DND-41 (cell line): Measurements from ENCODE around the gene SLC10A3.
"Not testable (repeated sequence)": the region's sequence is repeated elsewhere in the genome, so short reads cannot be mapped to it uniquely, and the experiment has no call there.

Experiments used
- ATAC-seq: fragments of 200-7000 bp; cut with Tn5 transposase; 3 replicates; pipeline ENCODE4 v1.9.1; 2021; ENCODE audit warnings: low read depth; ENCODE audit not compliant: insufficient read depth
- DNase-seq: peaks from one replicate; pipeline ENCODE4 v3.0.0-alpha.2; 2020
- H2AFZ ChIP-seq: 2 replicates; pipeline ENCODE4 v1.6.0; 2012; ENCODE audit warnings: low read depth, low read length
- H3K27ac ChIP-seq: 2 replicates; pipeline ENCODE4 v1.5.1; 2012; ENCODE audit warnings: low read length, inconsistent platforms
- H3K27me3 ChIP-seq: fragments of 200-600 bp; sonication (generic); 2 replicates; pipeline ENCODE4 v1.6.0; 2012; ENCODE audit warnings: low read length, mild to moderate bottlenecking, inconsistent platforms; ENCODE audit not compliant: insufficient read depth, poor library complexity
- H3K36me3 ChIP-seq: 2 replicates; pipeline ENCODE4 v1.5.1; 2012; ENCODE audit warnings: low read length, inconsistent platforms; ENCODE audit not compliant: insufficient read depth
- H3K4me1 ChIP-seq: 2 replicates; pipeline ENCODE4 v1.5.1; 2012; ENCODE audit warnings: mild to moderate bottlenecking, low read length; ENCODE audit not compliant: insufficient read depth
- H3K4me2 ChIP-seq: 2 replicates; pipeline ENCODE4 v1.6.0; 2012; ENCODE audit warnings: mild to moderate bottlenecking, moderate library complexity, low read length, inconsistent platforms; ENCODE audit not compliant: insufficient read depth
- H3K4me3 ChIP-seq, 2 experiments: fragments of 200-600 bp in 1 of 2; shearing (Covaris generic) in 1 of 2; 2 replicates each; pipeline ENCODE4 v1.5.1; 2012 to 2016; ENCODE audit warnings: inconsistent platforms in 2 of 2, low read length in 2 of 2, mild to moderate bottlenecking in 2 of 2, low read depth in 1 of 2, moderate library complexity in 1 of 2
- H3K79me2 ChIP-seq: 2 replicates; pipeline ENCODE4 v1.6.0; 2012; ENCODE audit warnings: low read length, inconsistent platforms; ENCODE audit not compliant: insufficient read depth
- H3K9ac ChIP-seq: 2 replicates; pipeline ENCODE4 v1.6.0; 2012; ENCODE audit warnings: low read depth, mild to moderate bottlenecking, inconsistent platforms, low read length, moderate library complexity
- H3K9me3 ChIP-seq: 2 replicates; pipeline ENCODE4 v1.5.1; 2012; ENCODE audit warnings: low read length, moderate library complexity, mild to moderate bottlenecking, inconsistent platforms; ENCODE audit not compliant: insufficient read depth, severe bottlenecking
- H4K20me1 ChIP-seq: 2 replicates; pipeline ENCODE4 v1.6.0; 2012; ENCODE audit warnings: low read length; ENCODE audit not compliant: insufficient read depth
- CTCF ChIP-seq: IDR thresholded peaks from 2 replicates; pipeline ENCODE4 v1.5.1; 2012; ENCODE audit warnings: borderline replicate concordance, low read length, moderate library complexity, mild to moderate bottlenecking; ENCODE audit not compliant: poor library complexity, severe bottlenecking; ENCODE audit errors: extremely low read depth
- EZH2 ChIP-seq: IDR thresholded peaks from 3 replicates; pipeline ENCODE4 v1.6.1; 2012; ENCODE audit warnings: borderline replicate concordance, low read depth, mild to moderate bottlenecking, moderate library complexity, low read length, inconsistent platforms; ENCODE audit not compliant: severe bottlenecking

SLC10A3 gene

GRCh38 chrX:154505734-154506133 is 15.3 kb upstream of the SLC10A3 start:
- no peak overlapping the region for H2AFZ ChIP-seq
- no peaks in the 10 kb centered on the region for H3K4me1 ChIP-seq
- H3K79me2 ChIP-seq = no peaks in the 10 kb centered on the region
- no peaks in the 10 kb centered on the region for H4K20me1 ChIP-seq
- no peaks in the 10 kb centered on the region for H3K9me3 ChIP-seq
- peaks cover 22% of the 10 kb centered on the region for H3K36me3 ChIP-seq
- H3K4me3 ChIP-seq = no peak overlapping the region
- no peak overlapping the region for H3K4me2 ChIP-seq
- H3K27ac ChIP-seq = no peak overlapping the region
- H3K9ac ChIP-seq = no peak overlapping the region
- DNase-seq (no peak), ATAC-seq (no peak)
- TF ChIP-seq EZH2 (no peak), CTCF (no peak)
- H3K27me3 ChIP-seq = no peaks in the 10 kb centered on the region

GRCh38 chrX:154502989-154503388 is 12.6 kb upstream of the SLC10A3 start:
- Histone ChIP-seq H3K4me1 (no peaks in the 10 kb centered on the region), H3K79me2 (no peaks in the 10 kb centered on the region), H4K20me1 (no peaks in the 10 kb centered on the region), H3K36me3 (peaks cover 19% of the 10 kb centered on the region; the same call in 1 of the 2 replicates), H3K4me2 (no peak overlapping the region), H3K4me3 (no peak overlapping the region), H3K9ac (no peak overlapping the region), H3K9me3 (no peaks in the 10 kb centered on the region), H2AFZ (no peak overlapping the region), H3K27ac (no peak overlapping the region), H3K27me3 (no peaks in the 10 kb centered on the region)
- TF ChIP-seq CTCF (no peak), EZH2 (no peak)
- DNase-seq = no peak
- ATAC-seq = no peak

- no peaks in the 10 kb centered on the region for H3K27me3 ChIP-seq
- no peak overlapping the region for H3K4me3 ChIP-seq
- H3K4me2 ChIP-seq = no peak overlapping the region
- no peak overlapping the region for H3K9ac ChIP-seq
- H3K79me2 ChIP-seq = no peaks in the 10 kb centered on the region
- no peaks in the 10 kb centered on the region for H3K9me3 ChIP-seq
- peaks cover 17% of the 10 kb centered on the region; the same call in 1 of the 2 replicates for H3K36me3 ChIP-seq
- H2AFZ ChIP-seq = no peak overlapping the region
- H3K27ac ChIP-seq = no peak overlapping the region
- TF ChIP-seq CTCF (no peak), EZH2 (no peak)
- DNase-seq (no peak), ATAC-seq (no peak)
- H4K20me1 ChIP-seq = no peaks in the 10 kb centered on the region
- H3K4me1 ChIP-seq = no peaks in the 10 kb centered on the region
Observed at GRCh38 chrX:154502098-154502497, 11.7 kb upstream of the SLC10A3 start.

- not testable (repeated sequence) for H3K9me3 ChIP-seq, ATAC-seq, H3K4me3 ChIP-seq, H3K4me2 ChIP-seq, H3K79me2 ChIP-seq, H4K20me1 ChIP-seq, H3K27me3 ChIP-seq, H2AFZ ChIP-seq, DNase-seq, H3K9ac ChIP-seq, H3K4me1 ChIP-seq, H3K27ac ChIP-seq
- H3K36me3 ChIP-seq = peaks cover 11% of the 10 kb centered on the region; the same call in 1 of the 2 replicates
Observed at GRCh38 chrX:154501423-154501822, 11.0 kb upstream of the SLC10A3 start.

GRCh38 chrX:154496591-154497137 is 6.2 kb upstream of the SLC10A3 start:
- not testable (repeated sequence) for ATAC-seq, H3K4me2 ChIP-seq, DNase-seq, H3K79me2 ChIP-seq, H3K27ac ChIP-seq, H3K4me1 ChIP-seq, H3K4me3 ChIP-seq, H3K36me3 ChIP-seq, H3K9me3 ChIP-seq, H2AFZ ChIP-seq, H4K20me1 ChIP-seq, H3K9ac ChIP-seq, H3K27me3 ChIP-seq
